ENCODE data around the gene GADD45B.
A peak's percentile ranks its signal among the peaks of the same experiment; 100 is the strongest.
"Not testable (repeated sequence)": the region's sequence is repeated elsewhere in the genome, so short reads cannot be mapped to it uniquely, and the experiment has no call there.

GADD45B gene

DNA sequence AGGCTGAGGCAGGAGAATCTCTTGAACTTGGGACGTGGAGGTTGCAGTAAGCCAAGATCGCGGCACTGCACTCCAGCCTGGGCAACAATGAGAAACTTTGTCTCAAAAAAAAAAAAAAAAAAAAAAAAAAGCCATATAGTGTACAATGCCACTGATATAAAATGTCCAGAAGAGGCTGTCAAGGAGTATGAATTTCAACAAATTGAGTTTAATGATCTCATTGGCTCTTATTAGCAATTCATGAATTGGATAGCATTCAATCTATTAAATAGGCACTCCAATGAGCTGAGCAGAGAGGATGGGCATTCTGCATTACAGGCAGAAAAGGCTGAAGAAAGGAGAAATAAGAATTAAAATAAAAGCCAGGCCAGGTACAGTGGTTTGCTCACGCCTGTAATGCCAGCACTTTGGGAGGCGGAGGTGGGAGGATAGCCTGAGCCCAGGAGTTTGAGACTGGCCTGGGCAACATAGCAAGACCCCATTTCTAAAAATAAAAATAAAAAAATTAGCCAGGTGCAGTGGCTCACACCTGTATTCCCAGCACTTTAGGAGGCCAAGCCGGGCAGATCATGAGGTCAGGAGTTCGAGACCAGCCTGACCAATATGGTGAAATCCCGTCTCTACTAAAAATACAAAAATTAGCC, 18.4 kb upstream of the GADD45B start:
- ChIA-PET CTCF (interaction anchor here (0.9 to 1.3 kb wide), 4 partner anchors 16 to 183 kb away, joined by 3 to 5 read pairs (median 4); no protein-coding TSS in a partner anchor), POLR2A (interaction anchor here (0.6 to 5.3 kb wide), 14 partner anchors 9 to 467 kb away, joined by 3 to 83 read pairs (median 4); partner anchors contain the start of genes GADD45B and TIMM13)
- TF ChIP-seq ZNF335 (tag by site-specific recombination; conservative IDR thresholded peaks at IDR 0.05) (0 out of 2 replicates have a peak, but pooled peaks have one; percentile 10), ZBTB17 (tag by site-specific recombination; IDR thresholded peaks at IDR 0.05) (peak; percentile 98), KLF1 (tag by site-specific recombination; IDR thresholded peaks at IDR 0.05) (no peak), ZNF768 (tag by site-specific recombination; IDR thresholded peaks at IDR 0.05) (no peak), ZNF121 (tag by site-specific recombination; IDR thresholded peaks at IDR 0.05) (peak; percentile 98), ZNF350 (tag by site-specific recombination; IDR thresholded peaks at IDR 0.05) (no peak), ZEB2 (tag by site-specific recombination; IDR thresholded peaks at IDR 0.05) (0 out of 2 replicates have a peak, but pooled peaks have one; percentile 21)
- TF ChIP-seq, protein P1, sequence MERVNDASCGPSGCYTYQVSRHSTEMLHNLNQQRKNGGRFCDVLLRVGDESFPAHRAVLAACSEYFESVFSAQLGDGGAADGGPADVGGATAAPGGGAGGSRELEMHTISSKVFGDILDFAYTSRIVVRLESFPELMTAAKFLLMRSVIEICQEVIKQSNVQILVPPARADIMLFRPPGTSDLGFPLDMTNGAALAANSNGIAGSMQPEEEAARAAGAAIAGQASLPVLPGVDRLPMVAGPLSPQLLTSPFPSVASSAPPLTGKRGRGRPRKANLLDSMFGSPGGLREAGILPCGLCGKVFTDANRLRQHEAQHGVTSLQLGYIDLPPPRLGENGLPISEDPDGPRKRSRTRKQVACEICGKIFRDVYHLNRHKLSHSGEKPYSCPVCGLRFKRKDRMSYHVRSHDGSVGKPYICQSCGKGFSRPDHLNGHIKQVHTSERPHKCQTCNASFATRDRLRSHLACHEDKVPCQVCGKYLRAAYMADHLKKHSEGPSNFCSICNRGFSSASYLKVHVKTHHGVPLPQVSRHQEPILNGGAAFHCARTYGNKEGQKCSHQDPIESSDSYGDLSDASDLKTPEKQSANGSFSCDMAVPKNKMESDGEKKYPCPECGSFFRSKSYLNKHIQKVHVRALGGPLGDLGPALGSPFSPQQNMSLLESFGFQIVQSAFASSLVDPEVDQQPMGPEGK (tag by site-specific recombination; IDR thresholded peaks at IDR 0.05), result 0 out of 2 replicates have a peak, but pooled peaks have one; percentile 4
- TF ChIP-seq, protein P2, sequence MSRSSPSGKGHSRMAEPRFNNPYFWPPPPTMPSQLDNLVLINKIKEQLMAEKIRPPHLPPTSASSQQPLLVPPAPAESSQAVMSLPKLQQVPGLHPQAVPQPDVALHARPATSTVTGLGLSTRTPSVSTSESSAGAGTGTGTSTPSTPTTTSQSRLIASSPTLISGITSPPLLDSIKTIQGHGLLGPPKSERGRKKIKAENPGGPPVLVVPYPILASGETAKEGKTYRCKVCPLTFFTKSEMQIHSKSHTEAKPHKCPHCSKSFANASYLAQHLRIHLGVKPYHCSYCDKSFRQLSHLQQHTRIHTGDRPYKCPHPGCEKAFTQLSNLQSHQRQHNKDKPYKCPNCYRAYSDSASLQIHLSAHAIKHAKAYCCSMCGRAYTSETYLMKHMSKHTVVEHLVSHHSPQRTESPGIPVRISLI (tag by site-specific recombination; IDR thresholded peaks at IDR 0.05), result peak; percentile 74; the same call in 1 of the 2 replicates
- TF ChIP-seq, protein P3, sequence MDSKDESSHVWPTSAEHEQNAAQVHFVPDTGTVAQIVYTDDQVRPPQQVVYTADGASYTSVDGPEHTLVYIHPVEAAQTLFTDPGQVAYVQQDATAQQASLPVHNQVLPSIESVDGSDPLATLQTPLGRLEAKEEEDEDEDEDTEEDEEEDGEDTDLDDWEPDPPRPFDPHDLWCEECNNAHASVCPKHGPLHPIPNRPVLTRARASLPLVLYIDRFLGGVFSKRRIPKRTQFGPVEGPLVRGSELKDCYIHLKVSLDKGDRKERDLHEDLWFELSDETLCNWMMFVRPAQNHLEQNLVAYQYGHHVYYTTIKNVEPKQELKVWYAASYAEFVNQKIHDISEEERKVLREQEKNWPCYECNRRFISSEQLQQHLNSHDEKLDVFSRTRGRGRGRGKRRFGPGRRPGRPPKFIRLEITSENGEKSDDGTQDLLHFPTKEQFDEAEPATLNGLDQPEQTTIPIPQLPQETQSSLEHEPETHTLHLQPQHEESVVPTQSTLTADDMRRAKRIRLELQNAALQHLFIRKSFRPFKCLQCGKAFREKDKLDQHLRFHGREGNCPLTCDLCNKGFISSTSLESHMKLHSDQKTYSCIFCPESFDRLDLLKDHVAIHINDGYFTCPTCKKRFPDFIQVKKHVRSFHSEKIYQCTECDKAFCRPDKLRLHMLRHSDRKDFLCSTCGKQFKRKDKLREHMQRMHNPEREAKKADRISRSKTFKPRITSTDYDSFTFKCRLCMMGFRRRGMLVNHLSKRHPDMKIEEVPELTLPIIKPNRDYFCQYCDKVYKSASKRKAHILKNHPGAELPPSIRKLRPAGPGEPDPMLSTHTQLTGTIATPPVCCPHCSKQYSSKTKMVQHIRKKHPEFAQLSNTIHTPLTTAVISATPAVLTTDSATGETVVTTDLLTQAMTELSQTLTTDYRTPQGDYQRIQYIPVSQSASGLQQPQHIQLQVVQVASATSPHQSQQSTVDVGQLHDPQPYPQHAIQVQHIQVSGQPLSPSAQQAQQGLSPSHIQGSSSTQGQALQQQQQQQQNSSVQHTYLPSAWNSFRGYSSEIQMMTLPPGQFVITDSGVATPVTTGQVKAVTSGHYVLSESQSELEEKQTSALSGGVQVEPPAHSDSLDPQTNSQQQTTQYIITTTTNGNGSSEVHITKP (tag by site-specific recombination; IDR thresholded peaks at IDR 0.05), result 0 out of 2 replicates have a peak, but pooled peaks have one; percentile 1
- Histone ChIP-seq H3K9me3 (ENCODE audit: control insufficient read depth, insufficient read depth, low read depth, low read length) (no peaks in the 10 kb centered on the region), H3K4me1 (ENCODE audit: control insufficient read depth, insufficient read depth, low read length) (peaks cover 2% of the 10 kb centered on the region; the same call in 1 of the 2 replicates), H3K36me3 (ENCODE audit: control insufficient read depth in 2 of 2, insufficient read depth in 1 of 2, low read length in 2 of 2) (peaks cover 0 to 7% of the 10 kb centered on the region in 2 experiments; a peak in 2 of 3 replicates), H3K27ac (ENCODE audit: extremely low read depth, low read depth, low read length) (peak overlapping the region; percentile 96; the same call in 1 of the 2 replicates), H3K4me3 (ENCODE audit: low read depth, low read length) (peak overlapping the region; percentile 31; the same call in 1 of the 2 replicates)

DNA sequence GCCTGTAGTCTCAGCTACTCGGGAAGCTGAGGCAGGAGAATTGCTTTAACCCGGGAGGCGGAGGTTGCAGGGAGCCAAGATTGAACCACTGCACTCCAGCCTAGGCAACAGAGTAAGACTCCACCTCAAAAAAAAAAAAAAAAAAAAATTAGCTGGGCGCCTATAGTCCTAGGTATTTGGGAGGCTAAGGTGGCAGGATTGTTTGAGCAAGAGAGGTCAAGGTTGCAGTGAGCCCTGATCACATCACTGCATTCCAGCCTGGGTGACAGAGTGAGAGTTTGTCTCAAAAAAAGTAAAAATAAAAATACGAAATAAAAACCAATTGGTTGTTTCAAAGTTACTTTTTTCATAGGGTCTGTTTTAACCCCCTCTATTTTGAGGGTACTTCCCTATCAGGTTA, 17.9 kb upstream of the GADD45B start:
- POLR2A ChIA-PET, result interaction anchor here (0.6 to 5.3 kb wide), 5 partner anchors 11 to 153 kb away, joined by 3 to 83 read pairs (median 6); partner anchors contain the start of gene GADD45B
- H3K36me3 ChIP-seq (ENCODE audit: control insufficient read depth in 2 of 2, insufficient read depth in 1 of 2, low read length in 2 of 2), result peaks cover 0 to 1% of the 10 kb centered on the region in 2 experiments; a peak in 2 of 3 replicates
- CTCF ChIA-PET, result interaction anchor here (1.2 kb wide), 1 partner anchor 136 kb away, joined by 3 read pairs; no protein-coding TSS in a partner anchor
- TF ChIP-seq, protein P4, sequence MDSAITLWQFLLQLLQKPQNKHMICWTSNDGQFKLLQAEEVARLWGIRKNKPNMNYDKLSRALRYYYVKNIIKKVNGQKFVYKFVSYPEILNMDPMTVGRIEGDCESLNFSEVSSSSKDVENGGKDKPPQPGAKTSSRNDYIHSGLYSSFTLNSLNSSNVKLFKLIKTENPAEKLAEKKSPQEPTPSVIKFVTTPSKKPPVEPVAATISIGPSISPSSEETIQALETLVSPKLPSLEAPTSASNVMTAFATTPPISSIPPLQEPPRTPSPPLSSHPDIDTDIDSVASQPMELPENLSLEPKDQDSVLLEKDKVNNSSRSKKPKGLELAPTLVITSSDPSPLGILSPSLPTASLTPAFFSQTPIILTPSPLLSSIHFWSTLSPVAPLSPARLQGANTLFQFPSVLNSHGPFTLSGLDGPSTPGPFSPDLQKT (IDR thresholded peaks at IDR 0.05; ENCODE audit: borderline replicate concordance, low read depth, low read length), result no peak
- TF ChIP-seq GLI4 (tag by site-specific recombination; IDR thresholded peaks at IDR 0.05) (no peak), ZBTB7A (tag by site-specific recombination; IDR thresholded peaks at IDR 0.05; ENCODE audit: low read depth) (no peak), SALL2 (tag by site-specific recombination; IDR thresholded peaks at IDR 0.05; ENCODE audit: borderline replicate concordance) (no peak), ZNF585B (tag by site-specific recombination; IDR thresholded peaks at IDR 0.05) (no peak), ZBTB48 (tag by site-specific recombination; IDR thresholded peaks at IDR 0.05) (no peak), ZBTB21 (tag by site-specific recombination; IDR thresholded peaks at IDR 0.05) (no peak), ZNF121 (tag by site-specific recombination; IDR thresholded peaks at IDR 0.05) (no peak; the same call in 1 of the 2 replicates)
- H3K4me3 ChIP-seq (ENCODE audit: low read depth, low read length), result no peak overlapping the region
- no peaks in the 10 kb centered on the region for H3K9me3 ChIP-seq (ENCODE audit: control insufficient read depth, insufficient read depth, low read depth, low read length)
- H3K27ac ChIP-seq (ENCODE audit: extremely low read depth, low read depth, low read length), result no peak overlapping the region
- H3K4me1 ChIP-seq (ENCODE audit: control insufficient read depth, insufficient read depth, low read length), result peaks cover 2% of the 10 kb centered on the region; the same call in 1 of the 2 replicates

DNA sequence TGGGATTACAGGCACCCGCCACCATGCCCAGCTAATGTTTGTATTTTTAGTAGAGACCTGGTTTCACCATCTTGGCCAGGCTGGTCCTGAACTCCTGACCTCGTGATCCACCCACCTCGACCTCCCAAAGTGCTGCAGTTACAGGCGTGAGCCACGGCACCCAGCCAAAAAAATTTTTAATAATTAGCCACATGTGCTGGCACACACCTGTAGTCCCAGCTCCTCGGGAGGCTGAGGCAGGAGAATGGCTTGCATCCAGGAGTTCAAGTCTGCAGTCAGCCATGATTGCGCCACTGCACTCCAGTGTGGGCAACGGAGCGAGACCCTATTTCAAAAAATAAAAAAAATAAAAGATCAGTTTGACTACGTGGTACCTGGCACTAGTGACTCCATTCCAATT, 17.2 kb upstream of the GADD45B start:
- H3K4me3 ChIP-seq (ENCODE audit: low read depth, low read length); H3K27ac ChIP-seq (ENCODE audit: extremely low read depth, low read depth, low read length); H3K4me1 ChIP-seq (ENCODE audit: control insufficient read depth, insufficient read depth, low read length); CTCF ChIA-PET; H3K9me3 ChIP-seq (ENCODE audit: control insufficient read depth, insufficient read depth, low read depth, low read length); H3K36me3 ChIP-seq (ENCODE audit: control insufficient read depth in 2 of 2, insufficient read depth in 1 of 2, low read length in 2 of 2): not testable (repeated sequence)
- POLR2A ChIA-PET, result interaction anchor here (5.7 kb wide), 1 partner anchor 17 kb away, joined by 62 read pairs; the partner anchor contains the start of gene GADD45B

Measured in HEK293 (cell line).